Activated T-helper 2 cell treated with anti-CD3 and anti-CD28 coated beads, Interferon-gamma antibody, Interleukin-2, Interleukin-4, amounts not matched to agents 10 μg/mL and 5 μg/mL and 100 μg/mL, durations not matched to agents 14 hours and 24 hours and 36 hours (primary cell): ENCODE data around the gene ADAMTS17. TPM values are rescaled to one million over a fixed set of nuclear protein-coding genes. Genes with fewer than 3 reads are reported as not detected.

ENCODE experiments used
- DNase-seq: peaks from one replicate; pipeline ENCODE4 v3.0.0; 2021; ENCODE audit warnings: low spot score
- H3K27ac Mint-ChIP-seq: one replicate; pipeline ENCODE4 v1.8.0; 2021; ENCODE audit warnings: mixed read lengths
- H3K27me3 Mint-ChIP-seq: one replicate; pipeline ENCODE4 v1.8.0; 2021; ENCODE audit warnings: low read depth, mixed read lengths
- H3K36me3 Mint-ChIP-seq: one replicate; pipeline ENCODE4 v1.8.0; 2021; ENCODE audit warnings: low read depth, mixed read lengths
- H3K4me1 Mint-ChIP-seq: one replicate; pipeline ENCODE4 v1.8.0; 2021; ENCODE audit warnings: low read depth, mixed read lengths
- H3K4me3 Mint-ChIP-seq: one replicate; pipeline ENCODE4 v1.8.0; 2021; ENCODE audit warnings: low read depth, mild to moderate bottlenecking, moderate library complexity, mixed read lengths
- H3K9me3 Mint-ChIP-seq: one replicate; pipeline ENCODE4 v1.8.0; 2021; ENCODE audit warnings: mixed read lengths
- intact Hi-C: fragments of 100-400 bp; cut with micrococcal nuclease; formaldehyde crosslinking; loops from one replicate; pipeline ENCODE4 v1.15.1; 2023
- total RNA-seq: library from RNA; stranded (reverse); gene quantifications from 2 replicates; pipeline ENCODE4 v1.2.3, GENCODE V29; 2022

The ADAMTS17 gene
- total RNA-seq, 1 donor from 2014 or later: 1.1 TPM

DNA sequence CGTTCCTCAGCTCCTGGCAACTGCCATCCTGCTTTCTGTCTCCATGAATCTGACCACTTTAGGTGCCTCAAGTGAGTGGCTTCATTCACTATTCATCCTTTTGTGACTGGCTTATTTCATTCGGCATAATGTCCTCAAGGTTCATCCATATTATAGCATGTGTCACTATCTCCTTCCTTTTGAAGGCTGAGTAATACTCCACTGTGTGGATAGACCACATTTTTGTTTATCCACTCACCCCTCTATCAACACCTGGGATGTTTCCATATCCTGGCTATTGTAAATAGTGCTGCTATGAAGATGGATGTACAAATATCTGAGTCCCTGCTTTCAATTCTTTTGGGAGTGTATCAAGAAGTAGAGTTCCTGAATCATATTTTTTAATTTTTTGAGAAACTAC is 98.8 kb downstream of the ADAMTS17 start:
- intact Hi-C loops: no loop called here
- no peak overlapping the region for H3K4me3 Mint-ChIP-seq
- no peak overlapping the region for H3K27ac Mint-ChIP-seq
- H3K4me1 Mint-ChIP-seq: no peaks in the 10 kb centered on the region
- H3K9me3 Mint-ChIP-seq: no peaks in the 10 kb centered on the region
- H3K27me3 Mint-ChIP-seq: no peaks in the 10 kb centered on the region
- DNase-seq: no peak
- H3K36me3 Mint-ChIP-seq: no peaks in the 10 kb centered on the region

DNA sequence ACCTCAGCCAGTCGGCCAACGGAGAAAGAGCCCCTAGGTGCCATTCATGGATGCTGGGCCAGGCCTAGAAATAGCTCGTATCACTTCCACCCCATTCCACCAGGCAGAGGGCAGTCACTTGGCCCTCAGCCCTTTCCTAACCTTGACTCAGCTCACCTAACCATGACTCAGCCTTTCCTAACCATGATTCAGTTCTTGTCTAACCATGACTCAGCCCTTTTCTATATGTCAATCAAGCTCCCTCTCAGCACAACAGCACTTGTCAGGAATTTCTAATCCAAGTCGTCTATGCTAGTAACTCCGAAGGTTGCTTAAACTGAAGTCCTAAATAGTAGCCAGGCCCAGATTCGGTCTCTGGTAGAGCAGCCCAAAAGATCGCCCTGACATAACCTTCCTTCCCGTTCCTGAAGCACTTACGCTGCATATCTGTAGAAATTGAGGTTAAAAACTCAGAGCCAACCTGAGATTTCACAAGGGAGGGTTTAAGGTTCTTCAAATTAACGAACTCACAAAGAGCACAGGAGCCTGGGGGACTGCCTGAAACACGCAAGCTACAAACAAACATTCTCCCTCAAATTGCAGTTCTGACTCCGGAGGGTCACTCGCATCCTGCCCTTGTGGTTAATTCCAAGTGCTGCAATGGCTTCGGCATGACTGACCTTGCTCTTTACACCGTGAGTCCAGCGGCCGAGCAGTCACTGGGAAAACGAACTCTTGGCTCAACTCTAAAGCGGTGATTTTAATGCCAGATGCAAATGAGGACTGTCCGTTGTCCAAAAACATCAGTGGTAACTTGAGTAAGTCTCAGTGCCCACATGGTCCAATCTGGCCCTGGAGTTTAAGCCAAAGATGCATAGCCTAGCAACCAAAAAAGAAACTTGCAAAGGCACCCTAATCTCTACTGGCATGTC is 99.9 kb downstream of the ADAMTS17 start:
- Mint-ChIP-seq H3K4me3 (no peak overlapping the region), H3K36me3 (no peaks in the 10 kb centered on the region), H3K4me1 (no peaks in the 10 kb centered on the region), H3K27ac (no peak overlapping the region), H3K9me3 (no peaks in the 10 kb centered on the region), H3K27me3 (no peaks in the 10 kb centered on the region)
- intact Hi-C loops: no loop called here
- DNase-seq: no peak

DNA sequence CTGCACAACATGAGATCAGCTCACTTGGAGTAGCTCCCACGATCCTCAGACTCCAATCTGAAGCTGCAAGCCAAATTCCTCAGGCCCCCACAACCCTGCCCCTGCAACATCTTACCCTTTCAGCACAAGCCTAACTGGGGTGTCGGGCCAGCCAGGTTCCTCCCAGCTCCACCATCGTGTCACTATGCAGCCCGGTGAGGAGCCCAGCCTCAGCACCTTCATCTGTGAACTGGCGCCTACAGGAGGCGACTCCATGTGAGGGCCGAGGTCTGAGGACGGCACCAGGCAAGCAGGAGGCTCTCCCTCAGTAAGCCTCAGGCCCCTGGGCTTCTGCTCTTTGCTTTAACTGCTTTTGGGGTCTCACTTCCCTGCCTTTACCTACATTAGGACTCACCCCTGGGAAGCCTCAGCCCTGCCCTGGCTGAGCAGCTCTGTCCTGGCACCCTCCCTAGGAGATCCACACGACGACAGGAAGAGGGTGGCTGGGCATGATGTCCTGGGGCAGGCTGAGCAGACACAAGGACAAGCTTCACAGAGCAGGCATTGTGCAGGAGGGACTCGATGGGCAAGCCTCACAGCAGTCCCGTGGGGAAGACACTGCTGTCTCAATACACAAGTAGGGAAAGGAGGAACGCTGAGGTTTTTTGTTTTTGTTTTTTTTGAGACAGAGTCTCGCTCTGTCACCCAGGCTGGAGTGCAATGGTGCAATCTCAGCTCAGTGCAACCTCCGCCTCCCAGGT is 104.6 kb downstream of the ADAMTS17 start:
- no peak overlapping the region for H3K4me3 Mint-ChIP-seq

DNA sequence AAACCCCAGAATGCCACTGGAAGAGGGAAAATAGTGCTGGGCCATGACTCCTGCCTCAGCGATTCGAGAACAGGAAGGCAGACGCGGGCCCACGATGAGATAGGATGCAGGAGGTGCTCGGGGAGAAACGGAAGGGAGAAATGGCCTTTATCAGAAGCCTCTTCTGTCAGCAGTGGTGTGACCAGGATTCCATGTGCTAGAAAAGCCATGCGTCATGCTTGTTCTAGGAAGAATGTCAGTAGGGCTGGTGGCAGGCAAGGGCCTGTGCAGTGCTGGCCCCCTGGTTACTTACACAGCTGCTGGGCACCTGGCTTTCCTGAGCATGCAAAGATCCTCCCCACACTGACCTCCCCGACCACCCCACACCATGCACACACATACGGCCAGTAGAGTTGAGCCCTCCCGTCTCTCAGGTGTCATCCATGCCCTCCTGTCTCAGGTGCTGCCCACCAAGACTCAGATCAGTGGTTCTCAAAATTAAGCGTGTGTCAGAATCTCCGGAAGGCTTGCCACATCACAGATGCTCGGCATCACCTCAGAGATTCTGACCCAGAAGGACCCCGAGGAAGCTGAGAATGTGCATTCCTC is 106.7 kb downstream of the ADAMTS17 start:
- H3K27ac Mint-ChIP-seq: no peak overlapping the region
- intact Hi-C loops: no loop called here
- no peak for DNase-seq
- no peaks in the 10 kb centered on the region for H3K4me1 Mint-ChIP-seq
- H3K9me3 Mint-ChIP-seq: no peaks in the 10 kb centered on the region
- H3K27me3 Mint-ChIP-seq: no peaks in the 10 kb centered on the region
- no peaks in the 10 kb centered on the region for H3K36me3 Mint-ChIP-seq
- H3K4me3 Mint-ChIP-seq: no peak overlapping the region

More for the DNA sequence above, 104.6 kb downstream of the ADAMTS17 start:
- no peaks in the 10 kb centered on the region for H3K9me3 Mint-ChIP-seq
- H3K27ac Mint-ChIP-seq: no peak overlapping the region
- no peaks in the 10 kb centered on the region for H3K36me3 Mint-ChIP-seq
- intact Hi-C loops: no loop called here
- no peaks in the 10 kb centered on the region for H3K4me1 Mint-ChIP-seq
- no peaks in the 10 kb centered on the region for H3K27me3 Mint-ChIP-seq
- DNase-seq: no peak

DNA sequence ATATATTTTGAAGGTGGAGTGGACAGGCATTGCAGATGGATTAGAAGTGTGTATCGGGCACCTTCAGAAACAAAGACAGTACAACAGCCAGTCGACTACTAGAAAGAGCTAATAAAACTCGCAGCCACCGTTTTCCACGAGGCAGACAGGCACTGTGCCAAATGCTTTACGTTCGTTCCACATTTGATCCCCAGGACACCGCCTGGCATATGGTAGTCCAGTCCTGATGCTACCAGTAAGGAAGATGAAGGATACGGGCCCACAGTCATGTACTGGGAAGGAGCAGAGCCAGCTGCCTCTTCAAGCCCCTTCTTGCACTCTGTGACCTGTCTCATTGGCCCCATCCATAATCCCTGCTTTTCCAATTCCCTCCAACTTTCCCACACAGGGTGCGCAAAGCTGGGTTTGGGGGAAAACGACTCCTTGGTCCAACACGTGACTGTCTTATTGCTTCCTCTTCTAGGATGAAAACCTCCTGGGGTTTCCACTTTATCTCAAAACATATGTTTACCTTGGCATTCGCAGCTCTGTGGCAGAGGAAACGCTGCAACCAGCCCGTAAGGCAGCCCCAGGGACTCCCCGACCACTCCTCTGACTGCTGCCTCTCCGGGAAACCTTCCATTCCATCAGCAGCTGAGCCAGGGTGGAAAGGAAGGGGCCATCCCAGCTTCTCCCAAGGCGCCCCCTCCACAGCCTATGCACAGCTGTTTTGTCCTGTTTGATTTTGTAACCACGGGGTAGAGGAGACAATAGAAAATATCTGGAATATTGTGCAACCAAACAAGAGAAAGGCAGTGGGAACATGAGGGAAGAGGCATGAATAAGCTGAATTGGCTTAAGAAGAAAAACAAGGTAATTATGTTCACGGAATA is 107.4 kb downstream of the ADAMTS17 start:
- Mint-ChIP-seq H3K9me3 (no peaks in the 10 kb centered on the region), H3K36me3 (no peaks in the 10 kb centered on the region), H3K27me3 (no peaks in the 10 kb centered on the region), H3K4me1 (no peaks in the 10 kb centered on the region), H3K27ac (no peak overlapping the region), H3K4me3 (no peak overlapping the region)
- intact Hi-C loops: no loop called here
- no peak for DNase-seq

DNA sequence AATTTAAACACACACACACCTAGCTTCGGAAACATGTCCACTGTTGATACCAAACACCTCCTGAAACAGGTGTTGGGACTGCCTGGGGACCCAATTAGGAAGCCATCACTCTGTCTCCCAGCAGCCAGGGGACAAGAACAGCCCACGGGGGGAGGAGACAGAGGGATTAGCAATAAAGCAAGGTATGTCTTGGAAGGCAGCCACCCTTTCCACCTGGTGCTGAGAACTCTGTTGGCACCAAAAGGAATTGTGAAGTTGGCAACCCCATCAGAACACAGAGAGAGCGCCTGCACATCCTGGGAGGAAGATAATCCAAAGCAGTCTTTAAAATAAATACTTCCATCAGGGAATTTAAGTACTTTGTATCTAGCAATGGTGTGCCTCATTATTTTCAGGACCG is 111.0 kb downstream of the ADAMTS17 start:
- no peak for DNase-seq
- intact Hi-C loops: no loop called here
- Mint-ChIP-seq H3K27me3 (no peaks in the 10 kb centered on the region), H3K9me3 (no peaks in the 10 kb centered on the region), H3K36me3 (no peaks in the 10 kb centered on the region), H3K4me1 (no peaks in the 10 kb centered on the region), H3K27ac (no peak overlapping the region), H3K4me3 (no peak overlapping the region)

DNA sequence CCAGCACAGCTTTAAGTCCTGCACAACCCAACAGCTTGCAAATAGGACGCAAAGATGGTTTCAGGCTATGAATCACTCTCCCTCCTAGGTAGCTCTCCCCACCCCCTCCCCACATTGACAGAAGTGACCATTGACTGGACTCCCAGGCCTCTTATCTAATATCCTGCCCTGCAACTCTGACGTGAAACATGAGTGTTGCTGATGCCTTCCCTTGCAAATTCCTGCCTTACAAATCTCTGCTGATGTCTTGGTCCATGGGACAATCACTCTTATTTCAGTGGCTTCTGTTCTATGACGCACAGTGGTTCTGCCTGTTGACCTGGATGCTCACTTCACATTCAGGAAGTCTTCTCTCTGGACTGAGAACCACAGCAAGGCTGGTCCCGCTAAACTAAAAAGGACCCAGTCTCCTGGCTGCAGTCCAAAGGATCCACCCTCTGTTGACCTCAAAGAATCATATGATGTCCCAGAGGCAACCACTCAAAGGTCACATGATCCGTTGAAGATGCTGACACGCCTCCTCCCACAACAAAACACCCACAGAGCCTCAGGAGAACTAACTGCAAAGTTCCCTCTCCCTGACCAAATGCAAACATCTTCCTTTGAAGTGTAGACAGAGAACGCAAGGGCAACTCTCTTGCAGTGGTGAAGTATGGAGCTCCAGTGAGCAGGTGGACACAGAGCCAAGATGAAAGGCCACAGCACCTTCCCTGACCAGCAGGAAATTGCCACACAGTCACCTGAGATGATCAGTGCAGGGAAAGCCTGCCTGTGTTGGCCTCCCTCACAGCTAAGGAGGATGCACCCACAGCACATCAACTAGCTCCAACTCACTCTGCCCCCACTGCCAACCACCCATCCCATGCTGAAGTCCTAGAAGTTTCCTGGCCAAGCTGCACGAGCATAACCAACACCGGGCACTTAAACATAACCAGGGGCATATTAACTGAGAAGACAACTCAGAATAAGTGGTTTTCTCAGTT is 112.3 kb downstream of the ADAMTS17 start:
- Mint-ChIP-seq H3K27me3 (no peaks in the 10 kb centered on the region), H3K27ac (no peak overlapping the region), H3K4me1 (no peaks in the 10 kb centered on the region), H3K36me3 (no peaks in the 10 kb centered on the region), H3K9me3 (no peaks in the 10 kb centered on the region), H3K4me3 (no peak overlapping the region)
- intact Hi-C loops: no loop called here
- no peak for DNase-seq

DNA sequence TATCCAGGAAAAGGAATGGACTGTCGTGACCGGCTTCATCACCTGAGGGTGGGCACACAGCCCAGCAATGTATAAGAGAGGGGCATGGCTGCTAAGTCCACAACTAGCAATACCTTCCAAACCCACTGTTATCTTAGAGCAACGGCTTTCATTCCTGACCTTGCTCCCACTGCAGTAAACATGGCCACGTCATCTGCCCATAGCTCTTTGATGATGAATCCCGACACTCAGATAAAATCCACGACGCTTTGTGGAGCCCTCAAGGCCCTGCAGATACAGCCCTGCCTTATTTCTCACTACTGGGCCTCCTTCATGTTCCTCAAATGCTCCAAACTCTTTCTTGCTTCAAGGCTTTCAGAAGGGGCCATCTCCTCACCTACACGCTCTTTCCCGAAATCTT is 114.0 kb downstream of the ADAMTS17 start:
- intact Hi-C loops: no loop called here
- no peak for DNase-seq
- no peak overlapping the region for H3K27ac Mint-ChIP-seq
- no peaks in the 10 kb centered on the region for H3K9me3 Mint-ChIP-seq
- H3K36me3 Mint-ChIP-seq: no peaks in the 10 kb centered on the region
- H3K27me3 Mint-ChIP-seq: no peaks in the 10 kb centered on the region
- no peak overlapping the region for H3K4me3 Mint-ChIP-seq
- no peaks in the 10 kb centered on the region for H3K4me1 Mint-ChIP-seq

DNA sequence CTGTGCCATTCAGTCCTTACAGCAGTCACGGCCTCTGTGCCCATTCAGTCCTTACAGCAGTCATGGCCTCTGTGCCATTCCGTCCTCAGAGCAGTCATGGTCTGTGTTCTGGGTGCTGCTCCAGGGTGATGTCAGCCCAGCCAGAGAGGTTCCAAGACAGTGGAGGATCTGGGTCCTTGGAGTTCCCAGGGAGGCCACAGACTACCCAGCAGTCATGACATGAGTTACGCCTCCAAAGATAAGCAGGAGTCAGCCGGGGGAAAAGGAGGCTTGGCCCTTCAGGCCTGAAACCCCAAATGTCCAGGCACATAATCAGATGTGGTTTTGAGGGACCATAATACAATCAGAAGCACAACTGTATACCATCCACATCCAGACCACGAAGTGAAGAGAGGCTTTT is 115.7 kb downstream of the ADAMTS17 start:
- intact Hi-C loops: no loop called here
- H3K36me3 Mint-ChIP-seq: no peaks in the 10 kb centered on the region
- H3K9me3 Mint-ChIP-seq: no peaks in the 10 kb centered on the region
- H3K4me1 Mint-ChIP-seq: no peaks in the 10 kb centered on the region
- H3K27me3 Mint-ChIP-seq: no peaks in the 10 kb centered on the region
- H3K4me3 Mint-ChIP-seq: no peak overlapping the region
- no peak for DNase-seq
- H3K27ac Mint-ChIP-seq: no peak overlapping the region

DNA sequence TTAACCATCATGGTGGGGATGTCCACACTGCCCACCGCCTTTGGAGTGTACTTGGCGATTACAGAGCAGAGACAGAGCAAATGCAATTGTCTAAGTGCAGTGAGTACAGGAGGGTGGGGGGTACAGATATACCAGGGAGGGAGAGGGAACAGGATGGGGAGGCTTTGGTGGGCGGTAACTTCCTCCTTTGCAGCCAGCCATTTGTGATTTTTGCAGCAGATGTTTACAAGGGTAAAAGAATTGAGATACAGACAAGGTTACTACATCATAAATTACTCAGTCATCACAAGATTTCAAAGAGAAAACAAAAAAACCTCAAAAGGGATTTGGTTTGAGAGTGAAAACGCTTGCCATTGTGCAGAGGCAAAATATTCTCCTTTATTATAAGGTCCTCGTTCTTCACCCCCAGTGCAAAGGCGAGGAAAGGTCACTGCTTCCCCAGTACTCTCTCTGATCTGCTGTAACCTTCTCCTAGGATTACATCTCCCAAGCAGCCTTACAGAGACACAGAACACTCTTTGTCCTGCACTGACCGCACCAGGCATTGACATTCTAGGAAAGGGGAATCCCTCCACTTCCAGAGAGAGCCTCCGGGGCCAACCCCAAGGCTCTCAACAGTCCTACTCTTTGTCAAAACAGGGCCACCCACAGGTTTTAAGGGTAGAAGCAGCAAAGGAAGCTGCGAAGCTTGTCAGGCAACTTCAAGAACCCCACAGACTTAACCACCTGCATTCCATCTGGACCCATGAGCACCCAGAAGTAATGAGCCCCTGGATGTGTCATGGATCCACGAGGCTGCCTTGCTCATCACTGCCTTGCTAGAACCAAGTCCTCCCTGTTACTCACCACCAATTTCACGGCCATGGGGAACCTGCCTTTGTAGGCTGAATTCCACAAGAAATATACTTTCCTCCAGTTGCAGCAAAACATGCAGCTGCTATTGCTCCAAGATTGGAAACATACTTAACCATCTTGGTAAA is 117.3 kb downstream of the ADAMTS17 start:
- DNase-seq: no peak
- Mint-ChIP-seq H3K4me1 (no peaks in the 10 kb centered on the region), H3K4me3 (no peak overlapping the region), H3K27ac (no peak overlapping the region), H3K9me3 (no peaks in the 10 kb centered on the region), H3K27me3 (no peaks in the 10 kb centered on the region), H3K36me3 (no peaks in the 10 kb centered on the region)
- intact Hi-C loops: no loop called here

DNA sequence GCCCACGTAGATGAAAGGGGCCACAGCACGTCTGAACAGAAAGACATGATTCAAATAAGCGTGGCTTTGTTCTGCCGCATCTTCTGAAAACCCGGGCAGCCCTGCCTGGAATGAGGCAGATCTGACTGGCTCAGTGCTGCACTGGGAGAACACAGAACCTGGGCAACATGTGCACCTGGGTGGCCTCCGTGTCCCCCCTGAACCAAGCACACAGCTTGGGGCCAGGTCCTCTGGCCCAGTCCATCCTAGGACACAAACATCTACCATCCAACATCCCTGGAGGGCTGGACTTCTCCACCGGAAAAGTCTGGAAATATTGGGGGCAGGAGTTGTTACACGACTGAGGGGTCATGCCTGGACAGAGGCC is 119.4 kb downstream of the ADAMTS17 start:
- H3K27ac Mint-ChIP-seq: no peak overlapping the region
- no peak for DNase-seq
- intact Hi-C loops: no loop called here
- no peaks in the 10 kb centered on the region for H3K36me3 Mint-ChIP-seq
- no peaks in the 10 kb centered on the region for H3K27me3 Mint-ChIP-seq
- H3K9me3 Mint-ChIP-seq: no peaks in the 10 kb centered on the region
- no peak overlapping the region for H3K4me3 Mint-ChIP-seq
- H3K4me1 Mint-ChIP-seq: no peaks in the 10 kb centered on the region
